HG03457 (cell line): ENCODE data around the gene COX10.
"Not testable (repeated sequence)": the region's sequence is repeated elsewhere in the genome, so short reads cannot be mapped to it uniquely, and the experiment has no call there.

Source experiments
- ATAC-seq: cut with Tn5 transposase; IDR thresholded peaks from one replicate; pipeline ENCODE4 v1.9.1; 2021; ENCODE audit warnings: moderate number of reproducible peaks; ENCODE audit not compliant: unreplicated experiment

The COX10 gene

GRCh38 chr17:14169287-14169686 lies 100.0 kb downstream of the COX10 start:
- ATAC-seq, result no peak

GRCh38 chr17:14169901-14170300 lies 100.6 kb downstream of the COX10 start:
- no peak for ATAC-seq

GRCh38 chr17:14176989-14177388 lies 107.7 kb downstream of the COX10 start:
- ATAC-seq, result not testable (repeated sequence)

DNA sequence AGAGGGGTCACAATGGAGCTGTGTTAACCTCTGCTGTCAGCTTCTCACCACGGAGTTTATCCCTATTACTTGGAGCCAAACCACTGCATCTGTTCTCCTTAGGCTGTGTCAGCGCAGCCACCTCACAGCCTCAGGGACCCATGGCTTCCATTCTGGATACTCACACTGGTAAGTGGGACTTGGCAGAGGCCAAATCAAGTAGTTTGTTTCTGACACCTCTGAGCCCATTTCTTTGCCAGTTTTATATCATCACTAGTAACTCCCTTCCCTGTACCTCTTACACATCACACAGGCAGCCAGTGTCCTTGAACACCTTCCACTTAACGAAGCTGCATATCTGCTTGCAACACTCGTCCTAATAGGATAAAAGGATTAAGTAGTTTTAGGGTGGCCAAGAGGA lies 108.5 kb downstream of the COX10 start:
- ATAC-seq, result not testable (repeated sequence)

DNA sequence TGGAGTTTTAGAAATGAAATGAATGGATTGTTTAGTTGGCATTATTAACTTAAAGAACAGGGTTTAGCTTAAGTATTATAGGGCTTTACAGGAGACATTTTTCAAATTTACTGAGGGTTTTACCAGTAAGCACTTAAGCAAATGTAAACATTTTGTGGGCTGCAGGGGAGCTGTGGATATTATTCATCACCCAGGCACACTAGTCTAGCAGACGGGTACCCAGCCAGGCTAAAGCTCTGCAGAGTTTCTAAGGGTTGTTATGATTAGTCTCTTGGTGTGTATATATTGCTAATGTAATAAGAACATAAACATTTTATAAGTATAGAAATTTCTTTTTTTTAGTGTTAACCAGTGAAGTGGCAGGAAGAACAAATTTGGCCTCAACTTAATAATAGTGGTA lies 110.6 kb downstream of the COX10 start:
- ATAC-seq, result not testable (repeated sequence)

GRCh38 chr17:14182084-14182483 lies 112.8 kb downstream of the COX10 start:
- not testable (repeated sequence) for ATAC-seq

DNA sequence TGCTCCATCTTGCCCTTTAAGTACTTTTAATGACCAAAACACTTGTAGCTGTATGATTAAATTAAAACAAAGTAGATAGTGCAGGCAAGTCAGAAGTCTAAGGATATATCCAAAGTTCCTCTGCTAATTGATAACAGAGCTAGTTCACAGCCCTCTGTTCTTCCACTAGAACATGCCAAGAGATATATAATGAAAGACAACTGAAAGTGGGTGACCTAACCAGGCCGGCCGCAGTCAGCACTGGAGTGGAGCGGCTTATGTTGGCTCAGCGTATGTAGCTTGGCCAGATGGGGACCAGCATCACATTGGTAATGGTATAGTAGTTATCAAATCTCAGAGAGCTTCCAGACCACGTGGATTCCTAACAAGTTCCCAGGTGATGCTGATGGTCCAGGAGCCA lies 115.2 kb downstream of the COX10 start:
- ATAC-seq, result not testable (repeated sequence)

- not testable (repeated sequence) for ATAC-seq
These were observed 117.1 kb downstream of the COX10 start for GRCh38 chr17:14186443-14186842.

GRCh38 chr17:14190774-14191173 lies 121.5 kb downstream of the COX10 start:
- ATAC-seq, result not testable (repeated sequence)

DNA sequence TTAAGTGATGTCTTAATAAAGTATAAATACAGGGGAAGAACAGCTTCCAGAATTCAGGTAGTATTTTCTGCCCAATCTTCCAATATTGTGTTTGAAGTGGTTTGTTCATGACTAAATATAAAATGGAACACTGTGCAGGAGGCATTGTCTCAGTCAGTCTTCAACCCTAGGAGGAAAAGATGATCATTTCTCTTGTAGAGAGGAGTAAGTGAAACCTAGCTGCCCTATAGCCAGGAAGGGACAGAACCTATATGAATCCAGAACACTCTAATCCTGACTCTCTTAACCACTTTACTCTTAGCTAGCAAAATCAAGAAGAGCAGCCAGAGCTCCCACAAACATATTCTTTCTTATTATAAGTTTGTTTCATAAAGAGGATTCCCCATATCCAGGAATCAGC lies 122.2 kb downstream of the COX10 start:
- not testable (repeated sequence) for ATAC-seq

DNA sequence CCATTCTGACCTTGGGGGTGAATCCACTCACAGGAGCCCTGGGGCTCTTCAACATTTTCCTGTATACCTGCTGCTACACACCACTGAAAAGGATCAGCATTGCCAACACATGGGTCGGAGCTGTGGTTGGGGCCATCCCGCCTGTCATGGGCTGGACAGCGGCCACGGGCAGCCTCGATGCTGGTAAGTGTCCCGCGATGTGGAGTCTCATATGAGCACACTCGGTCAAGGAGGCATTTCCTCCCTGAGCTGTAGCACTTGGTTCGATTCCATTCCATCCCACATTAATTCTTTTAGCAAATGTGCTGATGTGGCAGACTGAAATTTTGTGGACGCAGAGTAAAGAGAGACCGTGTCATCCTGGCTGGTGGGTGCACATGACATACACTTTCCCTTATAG lies 122.7 kb downstream of the COX10 start:
- not testable (repeated sequence) for ATAC-seq

DNA sequence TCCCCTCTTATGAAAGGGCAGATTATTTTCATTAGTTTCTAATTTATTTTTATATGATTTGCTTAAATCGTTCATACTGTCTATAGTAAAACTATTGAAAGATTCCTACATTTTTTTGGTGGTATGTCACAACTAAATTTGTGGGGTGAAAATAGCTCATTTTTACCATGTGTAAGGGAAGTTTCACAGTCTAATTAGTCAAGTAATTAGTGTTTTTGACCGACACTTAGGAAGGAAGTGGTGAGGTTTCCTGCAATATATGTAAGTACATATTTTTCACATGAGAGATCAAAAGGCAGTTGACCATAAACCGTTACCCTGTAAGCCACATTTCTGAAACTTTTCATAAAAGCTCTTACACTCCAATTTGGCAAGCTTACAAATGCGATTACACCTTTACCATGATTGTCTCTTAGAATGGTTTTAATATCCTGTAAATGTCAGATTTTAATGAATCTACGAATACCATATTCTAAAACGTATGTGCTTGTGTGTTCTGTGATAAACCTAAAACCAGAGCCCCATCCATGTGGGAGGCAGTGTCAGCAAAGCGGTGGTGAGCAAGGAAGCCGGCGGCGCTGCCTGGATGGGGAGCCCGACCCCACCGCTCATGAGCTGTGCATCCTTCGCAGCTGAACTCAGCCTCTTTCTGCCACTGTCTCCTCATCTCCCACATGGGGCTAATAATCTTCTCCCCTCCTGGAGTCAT lies 123.5 kb downstream of the COX10 start:
- ATAC-seq, result peak; percentile 72

- no peak for ATAC-seq
These were observed 127.2 kb downstream of the COX10 start for GRCh38 chr17:14196377-14196997.

GRCh38 chr17:14197057-14197456 lies 127.8 kb downstream of the COX10 start:
- no peak for ATAC-seq

- no peak for ATAC-seq
These were observed 128.3 kb downstream of the COX10 start for GRCh38 chr17:14197586-14197985.

DNA sequence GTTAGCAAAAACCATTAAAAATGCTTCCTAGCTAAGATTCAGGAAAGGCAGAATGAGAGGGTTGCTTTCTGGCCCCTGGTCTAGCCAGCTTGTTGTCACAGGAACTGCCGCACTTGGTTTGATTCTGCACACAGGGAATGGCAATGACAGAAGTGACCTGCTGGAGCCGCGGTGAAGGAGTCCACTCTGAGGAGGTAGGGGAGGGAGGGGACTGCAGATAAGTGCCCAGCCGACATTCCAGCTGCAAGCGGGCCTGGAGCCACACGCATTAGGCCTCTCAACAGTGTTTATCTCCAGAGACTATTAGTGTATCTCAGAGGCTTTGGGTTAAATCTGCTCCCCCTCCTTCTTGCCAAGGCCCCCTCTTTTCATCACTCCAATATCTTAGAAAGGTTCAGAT lies 128.7 kb downstream of the COX10 start:
- no peak for ATAC-seq

GRCh38 chr17:14198575-14198974 lies 129.3 kb downstream of the COX10 start:
- ATAC-seq, result no peak

DNA sequence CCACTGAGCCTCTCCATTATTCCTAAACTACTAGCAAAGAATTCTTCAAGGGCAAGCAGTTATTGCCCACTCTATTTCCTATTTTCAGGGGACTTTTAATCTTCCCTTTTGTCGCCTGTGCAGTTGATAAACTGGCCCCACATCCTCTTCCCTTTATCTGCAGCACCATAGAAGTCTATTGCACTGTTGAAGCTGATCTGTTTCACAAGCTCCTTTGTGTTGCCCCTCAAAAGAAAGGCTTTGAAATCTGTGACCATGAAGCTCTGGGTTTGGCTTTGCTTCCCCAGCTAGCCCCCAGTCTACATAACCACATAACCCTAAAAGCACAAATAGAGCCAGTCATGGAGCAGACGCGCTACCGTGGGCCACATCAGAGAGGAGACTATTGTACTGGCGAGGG lies 130.3 kb downstream of the COX10 start:
- ATAC-seq, result no peak

- ATAC-seq, result no peak
These were observed 131.1 kb downstream of the COX10 start for GRCh38 chr17:14200354-14200753.

DNA sequence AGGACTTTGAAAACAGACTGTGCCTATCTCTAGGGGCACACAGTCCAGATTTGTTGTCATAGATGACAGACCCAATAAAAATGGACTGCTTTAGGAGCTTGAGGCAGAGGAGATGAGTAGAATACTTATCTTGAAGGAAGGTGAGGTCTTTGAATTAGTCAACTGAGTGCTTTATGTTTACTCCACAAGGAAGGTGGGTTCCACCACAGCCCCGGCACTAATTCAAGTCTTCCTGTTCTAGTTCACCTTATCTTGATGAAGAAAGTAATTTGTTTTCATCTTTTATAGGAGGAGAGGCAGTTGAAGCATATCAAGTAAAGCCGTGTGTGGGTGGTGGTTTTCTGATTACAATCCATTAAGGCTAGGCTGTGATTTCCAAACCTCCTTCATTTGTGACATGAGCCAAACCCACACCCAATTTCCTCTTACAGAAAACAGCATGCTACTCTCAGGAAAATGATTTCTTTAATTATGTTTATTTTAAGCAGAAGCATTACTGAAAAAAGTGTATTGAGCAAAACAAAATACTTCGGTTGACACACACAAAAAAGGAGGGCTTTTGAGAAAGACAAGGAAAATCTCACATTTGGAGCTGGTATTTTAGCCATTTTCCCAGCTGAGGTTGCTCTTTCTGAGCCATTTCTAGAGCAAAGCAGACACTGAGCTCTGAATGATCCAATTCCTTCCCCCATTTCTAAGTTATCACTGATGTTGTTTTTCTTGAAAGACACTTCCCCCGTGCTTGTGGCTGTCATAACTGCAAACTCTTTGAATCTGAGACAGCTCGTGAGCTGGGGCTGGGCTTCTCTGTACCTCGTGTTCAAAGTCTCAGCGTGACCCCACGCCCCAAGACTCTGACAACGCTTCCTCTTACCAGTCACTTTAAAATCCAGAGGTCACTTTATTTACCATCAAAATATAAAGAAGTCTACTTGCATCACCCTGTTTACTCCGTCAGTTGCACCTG lies 132.0 kb downstream of the COX10 start:
- no peak for ATAC-seq

DNA sequence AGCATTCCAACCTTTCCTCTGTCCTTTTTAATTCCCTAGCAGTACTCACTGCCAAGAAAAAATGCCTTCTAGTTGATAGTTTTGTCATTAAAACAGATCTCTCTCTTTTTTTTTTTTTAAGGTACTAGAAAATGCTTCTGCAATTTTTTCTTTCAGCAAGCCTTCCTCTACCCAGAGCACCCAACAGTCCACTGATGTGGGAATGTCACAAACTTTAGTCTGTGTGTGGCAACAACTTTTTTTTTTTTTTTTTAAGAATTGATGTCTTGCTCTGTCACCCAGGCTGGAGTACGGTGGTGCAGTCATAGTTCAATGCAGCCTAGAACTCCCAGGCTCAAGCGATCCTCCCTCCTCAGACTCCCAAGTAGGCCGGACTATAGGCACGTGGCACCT lies 132.7 kb downstream of the COX10 start:
- no peak for ATAC-seq
